COR-L47 (cell line): ENCODE results near the gene SRRM4.

ENCODE experiments used
- DNase-seq: peaks from one replicate; lab custom pipeline; 2025; lab: John Stamatoyannopoulos, UW

The SRRM4 gene

DNA sequence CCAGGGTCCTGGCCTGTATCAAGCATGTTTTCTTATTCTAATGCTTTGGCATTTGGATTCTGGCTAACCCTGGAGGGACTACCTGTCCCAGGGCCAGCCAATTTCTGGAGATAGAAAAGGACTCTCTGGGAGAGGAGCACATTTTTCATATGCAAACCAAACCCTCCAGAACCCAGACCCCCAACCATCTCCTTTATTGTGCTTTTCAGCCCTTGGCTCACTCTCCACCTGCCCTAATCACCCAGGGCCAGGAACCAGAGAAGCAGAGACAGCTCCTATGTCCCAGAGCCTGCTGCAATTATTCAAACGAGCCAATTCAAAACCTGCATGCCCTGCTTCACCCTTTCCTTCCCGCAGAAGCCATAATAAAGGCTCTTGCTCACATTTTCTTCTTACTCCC, 221.2 kb downstream of the SRRM4 start:
- DNase-seq, result no peak

DNA sequence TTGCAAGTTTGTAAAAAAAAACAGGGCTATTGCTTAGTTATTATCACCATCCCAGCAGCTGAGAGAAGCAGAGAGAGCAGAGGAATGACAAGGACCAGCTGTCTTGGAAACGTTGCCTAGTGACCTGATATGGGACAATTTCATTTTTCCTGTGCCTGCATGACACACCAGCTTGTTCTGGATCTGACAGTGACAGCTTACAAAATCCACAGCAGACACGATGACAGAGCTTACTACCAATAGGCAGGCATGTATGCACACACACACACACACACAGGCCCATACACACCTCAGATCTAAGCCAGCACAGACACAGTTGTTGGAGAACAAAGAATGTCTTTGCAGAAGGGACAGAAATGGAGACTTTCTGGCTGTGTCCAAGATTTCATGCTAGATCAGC, 222.8 kb downstream of the SRRM4 start:
- DNase-seq, result no peak

DNA sequence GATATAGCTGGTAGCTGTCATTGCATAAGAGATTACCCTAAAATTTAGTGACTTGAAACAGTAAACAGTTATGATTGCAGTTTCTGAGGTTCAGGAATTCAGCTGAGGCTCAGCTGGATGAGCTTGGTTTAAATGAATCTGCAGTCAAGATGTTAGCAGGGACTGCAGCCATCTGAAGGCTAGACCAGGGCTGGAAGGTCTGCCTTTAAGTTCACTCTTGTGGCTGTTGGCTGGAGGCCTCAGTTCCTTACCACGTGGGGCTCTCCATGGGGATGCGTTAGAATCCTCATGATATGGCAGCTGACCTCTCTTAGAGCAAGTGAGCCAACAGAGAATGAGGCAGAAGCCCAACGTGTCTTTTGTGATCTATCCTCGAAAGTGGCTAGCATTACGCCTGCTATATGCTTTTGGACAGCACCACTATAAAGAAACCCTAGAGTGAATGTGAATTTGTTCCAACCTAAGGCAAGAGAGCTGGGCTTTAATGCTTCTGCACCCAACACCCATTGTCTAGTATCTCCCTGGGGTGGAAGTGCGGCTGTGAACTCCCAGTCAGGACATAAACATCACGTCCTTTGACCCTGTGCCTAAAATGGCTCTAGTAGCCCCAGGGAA, 223.4 kb downstream of the SRRM4 start:
- no peak for DNase-seq

DNA sequence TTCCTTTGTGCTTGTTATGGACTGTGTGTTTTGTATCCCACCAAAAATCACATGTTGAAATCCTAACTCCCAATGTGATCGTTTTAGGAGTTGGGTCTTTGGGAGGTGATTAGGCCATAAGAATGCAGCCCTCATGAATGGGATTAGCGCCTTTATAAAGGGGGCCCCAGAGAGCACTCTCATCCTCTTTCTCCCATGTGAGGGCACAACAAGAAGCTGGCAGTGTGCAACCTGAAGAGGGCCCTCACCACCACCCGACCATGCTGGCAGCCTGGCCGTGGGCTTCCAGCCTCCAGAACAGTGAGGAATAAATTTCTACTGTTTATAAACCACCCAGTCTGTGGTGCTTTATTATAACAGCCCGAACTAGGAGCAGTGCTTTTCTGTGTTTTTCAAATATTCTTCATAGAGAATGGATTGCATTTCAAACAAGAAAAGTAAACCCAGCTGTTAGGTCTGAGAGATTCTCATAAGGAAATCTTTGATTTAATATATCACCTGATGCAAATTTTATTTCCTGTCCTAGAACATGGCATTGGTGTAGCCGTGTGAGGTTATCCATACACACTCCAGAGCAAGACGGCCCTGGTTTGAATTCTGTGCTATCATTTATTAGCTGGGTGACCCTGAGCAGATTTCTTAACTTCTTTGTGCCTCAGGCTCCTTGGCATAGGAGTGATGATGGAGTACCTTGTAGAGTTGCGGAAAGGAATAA, 225.2 kb downstream of the SRRM4 start:
- DNase-seq, result no peak

DNA sequence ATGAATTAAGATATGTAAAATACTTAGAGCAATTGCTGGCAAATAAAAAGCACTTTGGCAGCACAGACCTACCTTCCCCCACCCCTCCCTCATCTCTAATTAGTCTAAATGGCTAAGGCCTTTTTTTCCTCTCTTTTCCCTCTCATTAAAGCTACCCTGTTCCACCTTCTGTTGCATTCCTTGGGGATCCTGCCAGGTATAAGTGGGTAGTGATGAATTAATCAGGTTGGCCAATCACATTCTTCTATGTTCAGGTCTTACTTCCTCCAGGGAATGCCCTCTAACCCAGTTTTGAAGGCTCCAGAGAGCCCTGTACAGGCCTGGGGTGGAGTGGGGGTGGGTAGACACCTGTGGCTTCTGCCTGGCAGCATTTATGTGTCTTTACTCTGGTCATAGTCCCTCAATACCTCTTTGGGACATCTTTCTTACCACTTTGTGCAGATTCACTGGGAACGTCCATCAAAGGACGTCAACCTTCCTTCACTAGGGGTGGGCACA, 225.8 kb downstream of the SRRM4 start:
- no peak for DNase-seq

DNA sequence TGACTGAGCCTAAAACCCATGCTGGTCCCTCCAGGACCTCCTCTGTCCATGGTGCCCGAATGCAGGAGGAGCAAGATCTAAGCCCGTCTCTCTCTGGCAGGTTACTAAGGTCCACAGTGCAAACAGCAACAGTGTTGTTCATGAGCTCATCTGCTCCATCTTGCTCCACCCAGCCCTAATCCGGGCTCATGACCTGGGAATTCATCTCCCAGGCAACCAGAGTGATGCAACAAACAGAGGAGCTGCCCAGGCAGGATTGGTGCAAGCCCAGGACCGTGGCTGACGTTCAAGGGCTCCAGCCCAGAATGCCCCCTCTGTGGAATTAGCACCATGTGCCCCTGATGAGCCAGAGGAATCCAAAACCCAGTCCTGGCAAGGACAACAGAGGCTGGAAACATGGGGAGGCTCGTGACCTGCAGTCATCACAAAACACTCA, 227.3 kb downstream of the SRRM4 start:
- no peak for DNase-seq

DNA sequence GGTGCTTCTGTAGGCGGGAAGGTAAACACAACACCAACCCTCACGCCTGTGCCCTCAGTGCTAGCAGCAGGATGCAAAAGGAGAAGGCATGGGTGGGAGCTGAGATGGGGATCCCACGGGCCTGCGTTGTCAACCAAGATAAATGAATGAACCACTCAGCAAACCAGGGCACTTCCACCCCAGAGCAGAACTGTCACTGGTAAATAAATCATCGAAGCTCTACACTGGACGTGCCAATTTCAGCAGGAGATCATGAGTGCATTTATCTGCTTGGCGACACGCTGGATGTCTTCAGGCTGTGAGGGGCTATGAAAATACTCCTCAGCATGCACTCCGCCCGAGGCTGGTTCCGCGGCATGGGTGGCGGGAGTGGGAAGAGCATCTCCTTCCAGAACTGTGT, 230.5 kb downstream of the SRRM4 start:
- no peak for DNase-seq
